ENCODE measurements around the gene CNTN6.

- TF ChIP-seq, protein P1, sequence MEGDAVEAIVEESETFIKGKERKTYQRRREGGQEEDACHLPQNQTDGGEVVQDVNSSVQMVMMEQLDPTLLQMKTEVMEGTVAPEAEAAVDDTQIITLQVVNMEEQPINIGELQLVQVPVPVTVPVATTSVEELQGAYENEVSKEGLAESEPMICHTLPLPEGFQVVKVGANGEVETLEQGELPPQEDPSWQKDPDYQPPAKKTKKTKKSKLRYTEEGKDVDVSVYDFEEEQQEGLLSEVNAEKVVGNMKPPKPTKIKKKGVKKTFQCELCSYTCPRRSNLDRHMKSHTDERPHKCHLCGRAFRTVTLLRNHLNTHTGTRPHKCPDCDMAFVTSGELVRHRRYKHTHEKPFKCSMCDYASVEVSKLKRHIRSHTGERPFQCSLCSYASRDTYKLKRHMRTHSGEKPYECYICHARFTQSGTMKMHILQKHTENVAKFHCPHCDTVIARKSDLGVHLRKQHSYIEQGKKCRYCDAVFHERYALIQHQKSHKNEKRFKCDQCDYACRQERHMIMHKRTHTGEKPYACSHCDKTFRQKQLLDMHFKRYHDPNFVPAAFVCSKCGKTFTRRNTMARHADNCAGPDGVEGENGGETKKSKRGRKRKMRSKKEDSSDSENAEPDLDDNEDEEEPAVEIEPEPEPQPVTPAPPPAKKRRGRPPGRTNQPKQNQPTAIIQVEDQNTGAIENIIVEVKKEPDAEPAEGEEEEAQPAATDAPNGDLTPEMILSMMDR (IDR thresholded peaks at IDR 0.05), result no peak
- no peak for TF ChIP-seq POLR2A (IDR thresholded peaks at IDR 0.05)
These were observed 288.3 kb downstream of the CNTN6 start for GRCh38 chr3:1380926-1381646.
